Mesodermal cell (in vitro differentiated cells): ENCODE measurements around the gene CD300C.
"Not testable (repeated sequence)": the region's sequence is repeated elsewhere in the genome, so short reads cannot be mapped to it uniquely, and the experiment has no call there.

ENCODE experiments used
- H3K27ac ChIP-seq: 2 replicates; pipeline ENCODE4 v1.7.0; 2013; ENCODE audit warnings: mild to moderate bottlenecking, low read depth, low read length, moderate library complexity; ENCODE audit not compliant: severe bottlenecking
- H3K36me3 ChIP-seq: 2 replicates; pipeline ENCODE4 v1.7.1; 2013; ENCODE audit warnings: mild to moderate bottlenecking, low read length, moderate library complexity; ENCODE audit not compliant: control insufficient read depth, insufficient read depth
- H3K4me1 ChIP-seq: one replicate; pipeline ENCODE4 v1.7.1; 2013; ENCODE audit warnings: mild to moderate bottlenecking, low read length; ENCODE audit not compliant: insufficient read depth, control insufficient read depth, poor library complexity, severe bottlenecking
- H3K4me3 ChIP-seq: 2 replicates; pipeline ENCODE4 v1.7.0; 2013; ENCODE audit warnings: low read length, control low read depth, mild to moderate bottlenecking; ENCODE audit not compliant: insufficient read depth, poor library complexity, severe bottlenecking; ENCODE audit errors: extremely low read depth
- H3K9me3 ChIP-seq: 2 replicates; pipeline ENCODE4 v1.7.1; 2013; ENCODE audit warnings: mild to moderate bottlenecking, low read length, moderate library complexity; ENCODE audit not compliant: control insufficient read depth
- WGBS, 2 experiments: methylation state at CpG; one replicate each; pipeline ENCODE4 v1.1.5; 2013; ENCODE audit warnings: missing lambda C conversion rate in 2 of 2; ENCODE audit not compliant: insufficient coverage in 2 of 2; 5-methylcytosine and 5-hydroxymethylcytosine counted together

The CD300C gene

GRCh38 chr17:74521701-74522201 is 24.2 kb downstream of the CD300C start:
- WGBS, 2 experiments = 89 to 90% methylated on average over 3 to 5 of the region's 9 CpGs
- no peaks in the 10 kb centered on the region for H3K36me3 ChIP-seq
- no peak overlapping the region for H3K27ac ChIP-seq
- no peaks in the 10 kb centered on the region for H3K4me1 ChIP-seq
- H3K4me3 ChIP-seq = no peak overlapping the region
- H3K9me3 ChIP-seq = peaks cover 4% of the 10 kb centered on the region

- Histone ChIP-seq H3K27ac (no peak overlapping the region), H3K9me3 (peaks cover 4% of the 10 kb centered on the region), H3K4me3 (no peak overlapping the region), H3K4me1 (no peaks in the 10 kb centered on the region), H3K36me3 (no peaks in the 10 kb centered on the region)
- 85 to 92% methylated on average over 16 to 17 of the region's 21 CpGs for WGBS, 2 experiments
Measured at GRCh38 chr17:74520790-74521480, 25.0 kb downstream of the CD300C start.

- H3K27ac ChIP-seq = no peak overlapping the region
- no peaks in the 10 kb centered on the region for H3K36me3 ChIP-seq
- 100% methylated on average over 1 of the region's 3 CpGs; no CpG with 5 or more reads in 1 of the 2 experiments for WGBS, 2 experiments
- H3K4me3 ChIP-seq = no peak overlapping the region
- H3K9me3 ChIP-seq = peaks cover 4% of the 10 kb centered on the region
- no peaks in the 10 kb centered on the region for H3K4me1 ChIP-seq
Measured at GRCh38 chr17:74520016-74520434, 25.9 kb downstream of the CD300C start.

GRCh38 chr17:74518413-74518981 is 27.4 kb downstream of the CD300C start:
- H3K27ac ChIP-seq = not testable (repeated sequence)

GRCh38 chr17:74516561-74517328 is 29.2 kb downstream of the CD300C start:
- H3K4me3 ChIP-seq = no peak overlapping the region
- peaks cover 4% of the 10 kb centered on the region for H3K9me3 ChIP-seq
- no peaks in the 10 kb centered on the region for H3K36me3 ChIP-seq
- 94 to 100% methylated on average over 1 to 2 of the region's 3 CpGs for WGBS, 2 experiments
- H3K27ac ChIP-seq = no peak overlapping the region
- H3K4me1 ChIP-seq = no peaks in the 10 kb centered on the region

More at GRCh38 chr17:74518413-74518981, 27.4 kb downstream of the CD300C start:
- H3K4me3 ChIP-seq, H3K9me3 ChIP-seq, H3K4me1 ChIP-seq, H3K36me3 ChIP-seq: not testable (repeated sequence)
- 75 to 78% methylated on average over 4 of the region's 6 CpGs for WGBS, 2 experiments

- H3K4me3 ChIP-seq = no peak overlapping the region
- H3K27ac ChIP-seq = no peak overlapping the region
- WGBS, 2 experiments = 80 to 86% methylated on average over 3 to 4 of the region's 4 CpGs
- H3K9me3 ChIP-seq = peaks cover 4% of the 10 kb centered on the region
- no peaks in the 10 kb centered on the region for H3K36me3 ChIP-seq
- no peaks in the 10 kb centered on the region for H3K4me1 ChIP-seq
Measured at GRCh38 chr17:74515941-74516340, 30.0 kb downstream of the CD300C start.

GRCh38 chr17:74514632-74515334 is 31.1 kb downstream of the CD300C start:
- Histone ChIP-seq H3K36me3 (no peaks in the 10 kb centered on the region), H3K4me3 (no peak overlapping the region), H3K4me1 (no peaks in the 10 kb centered on the region), H3K27ac (no peak overlapping the region), H3K9me3 (peaks cover 4% of the 10 kb centered on the region)
- WGBS, 2 experiments = 94 to 98% methylated on average over 9 to 10 of the region's 10 CpGs

- 96 to 100% methylated on average over 3 of the region's 3 CpGs for WGBS, 2 experiments
- H3K4me1 ChIP-seq = no peaks in the 10 kb centered on the region
- H3K36me3 ChIP-seq = no peaks in the 10 kb centered on the region
- H3K4me3 ChIP-seq = no peak overlapping the region
- H3K27ac ChIP-seq = no peak overlapping the region
- peaks cover 4% of the 10 kb centered on the region for H3K9me3 ChIP-seq
Measured at GRCh38 chr17:74513987-74514631, 31.8 kb downstream of the CD300C start.

GRCh38 chr17:74512624-74513091 is 33.3 kb downstream of the CD300C start:
- Histone ChIP-seq H3K9me3 (no peaks in the 10 kb centered on the region), H3K27ac (no peak overlapping the region), H3K4me1 (no peaks in the 10 kb centered on the region), H3K4me3 (no peak overlapping the region), H3K36me3 (no peaks in the 10 kb centered on the region)
- WGBS, 2 experiments = 82 to 92% methylated on average over 3 to 7 of the region's 7 CpGs

GRCh38 chr17:74512036-74512435 is 33.9 kb downstream of the CD300C start:
- H3K27ac ChIP-seq = no peak overlapping the region
- no peak overlapping the region for H3K4me3 ChIP-seq
- no peaks in the 10 kb centered on the region for H3K9me3 ChIP-seq
- H3K36me3 ChIP-seq = no peaks in the 10 kb centered on the region
- 81 to 89% methylated on average over 2 of the region's 2 CpGs for WGBS, 2 experiments
- H3K4me1 ChIP-seq = no peaks in the 10 kb centered on the region
